ENCODE data around the gene DEPDC4. TPM values are rescaled to one million over a fixed set of nuclear protein-coding genes. Genes with fewer than 3 reads are reported as not detected.

The DEPDC4 gene
- total RNA-seq, 4 donors from 2014 or later: 0.89 to 2.0 TPM; not detected in 2

- WGBS, 2 donors (ENCODE audit: low coverage in 1 of 2): 80 to 92% methylated on average over 3 to 7 of the region's 7 CpGs
- H3K27me3 ChIP-seq: no peaks in the 10 kb centered on the region
- ATAC-seq: no peak
- H3K4me1 ChIP-seq: no peaks in the 10 kb centered on the region
- no peaks in the 10 kb centered on the region for H3K36me3 ChIP-seq
- no peak overlapping the region for H3K27ac ChIP-seq
- TF ChIP-seq CTCF (IDR thresholded peaks at IDR 0.05): no peak
- no peak for TF ChIP-seq EP300 (IDR thresholded peaks at IDR 0.05)
- no peak for TF ChIP-seq POLR2AphosphoS5 (IDR thresholded peaks at IDR 0.05)
- TF ChIP-seq POLR2A (IDR thresholded peaks at IDR 0.05): no peak
- H3K9me3 ChIP-seq: no peaks in the 10 kb centered on the region
- H3K4me3 ChIP-seq: no peak overlapping the region
Observed at GRCh38 chr12:100249941-100250340, 16.9 kb downstream of the DEPDC4 start.

- no peak for TF ChIP-seq CTCF (IDR thresholded peaks at IDR 0.05)
- TF ChIP-seq EP300 (IDR thresholded peaks at IDR 0.05): no peak
- TF ChIP-seq POLR2A (IDR thresholded peaks at IDR 0.05): no peak
- no peak for TF ChIP-seq POLR2AphosphoS5 (IDR thresholded peaks at IDR 0.05)
- Histone ChIP-seq H3K27ac (no peak overlapping the region), H3K36me3 (no peaks in the 10 kb centered on the region), H3K27me3 (no peaks in the 10 kb centered on the region), H3K4me3 (no peak overlapping the region), H3K4me1 (no peaks in the 10 kb centered on the region), H3K9me3 (no peaks in the 10 kb centered on the region)
- ATAC-seq: no peak
Observed at GRCh38 chr12:100248886-100249285, 18.0 kb downstream of the DEPDC4 start.

- Histone ChIP-seq H3K27ac (no peak overlapping the region), H3K9me3 (no peaks in the 10 kb centered on the region), H3K27me3 (no peaks in the 10 kb centered on the region), H3K4me3 (no peak overlapping the region), H3K4me1 (no peaks in the 10 kb centered on the region), H3K36me3 (no peaks in the 10 kb centered on the region)
- TF ChIP-seq CTCF (IDR thresholded peaks at IDR 0.05) (no peak), POLR2A (IDR thresholded peaks at IDR 0.05) (no peak), EP300 (IDR thresholded peaks at IDR 0.05) (no peak), POLR2AphosphoS5 (IDR thresholded peaks at IDR 0.05) (no peak)
- no peak for ATAC-seq
- 93 to 98% methylated on average over 4 of the region's 4 CpGs for WGBS, 2 donors (ENCODE audit: low coverage in 1 of 2)
Observed at GRCh38 chr12:100247765-100248164, 19.1 kb downstream of the DEPDC4 start.

GRCh38 chr12:100243137-100243536, 23.7 kb downstream of the DEPDC4 start:
- Histone ChIP-seq H3K27ac (no peak overlapping the region), H3K27me3 (no peaks in the 10 kb centered on the region), H3K36me3 (no peaks in the 10 kb centered on the region), H3K4me1 (no peaks in the 10 kb centered on the region), H3K4me3 (no peak overlapping the region), H3K9me3 (no peaks in the 10 kb centered on the region)
- ATAC-seq: no peak
- WGBS, 2 donors (ENCODE audit: low coverage in 1 of 2): 95 to 96% methylated on average over 3 to 5 of the region's 5 CpGs
- no peak for TF ChIP-seq POLR2A (IDR thresholded peaks at IDR 0.05)
- TF ChIP-seq POLR2AphosphoS5 (IDR thresholded peaks at IDR 0.05): no peak
- no peak for TF ChIP-seq EP300 (IDR thresholded peaks at IDR 0.05)
- no peak for TF ChIP-seq CTCF (IDR thresholded peaks at IDR 0.05)

- H3K27ac ChIP-seq: no peak overlapping the region
- no peak overlapping the region for H3K4me3 ChIP-seq
- WGBS, 2 donors (ENCODE audit: low coverage in 1 of 2): 100% methylated on average over 1 of the region's 1 CpG
- TF ChIP-seq CTCF (IDR thresholded peaks at IDR 0.05) (no peak), EP300 (IDR thresholded peaks at IDR 0.05) (no peak), POLR2A (IDR thresholded peaks at IDR 0.05) (no peak), POLR2AphosphoS5 (IDR thresholded peaks at IDR 0.05) (no peak)
- ATAC-seq: no peak
- no peaks in the 10 kb centered on the region for H3K36me3 ChIP-seq
- no peaks in the 10 kb centered on the region for H3K27me3 ChIP-seq
- no peaks in the 10 kb centered on the region for H3K9me3 ChIP-seq
- peaks cover 0 to 6% (median 0%) of the 10 kb centered on the region in 3 donors for H3K4me1 ChIP-seq
Observed at GRCh38 chr12:100239589-100239988, 27.3 kb downstream of the DEPDC4 start.

All from gastroesophageal sphincter (tissue), 4 donors.